Measurements from ENCODE around the gene LOXL3.

The LOXL3 gene

GRCh38 chr2:74553892-74554819 lies at the start of gene LOXL3, which contains the start of gene DOK1:
Gene LOXL3, minus strand, starts transcription at chr2:74553942. Its CDS starts 1,308 bp downstream, at chr2:74552634.
Gene DOK1, plus strand, starts transcription at chr2:74554720. Its CDS starts 35 bp downstream, at chr2:74554755.
- DNase-seq (ENCODE audit: low read depth in 2 of 2, low spot score in 1 of 2) = peak; percentile 56 to 58

- DNase-seq (ENCODE audit: low read depth in 2 of 2, low spot score in 1 of 2) = no peak
These were observed 49.0 kb upstream of the LOXL3 start for GRCh38 chr2:74602586-74603281.

- DNase-seq (ENCODE audit: low read depth in 2 of 2, low spot score in 1 of 2) = no peak
These were observed 45.9 kb upstream of the LOXL3 start for GRCh38 chr2:74599676-74600075.

- no peak for DNase-seq (ENCODE audit: low read depth in 2 of 2, low spot score in 1 of 2)
These were observed 43.7 kb upstream of the LOXL3 start for GRCh38 chr2:74597410-74597809.

GRCh38 chr2:74596584-74596983 lies 42.8 kb upstream of the LOXL3 start:
- no peak for DNase-seq (ENCODE audit: low read depth in 2 of 2, low spot score in 1 of 2)

GRCh38 chr2:74593826-74594772 lies 40.4 kb upstream of the LOXL3 start:
- DNase-seq (ENCODE audit: low read depth in 2 of 2, low spot score in 1 of 2) = no peak

- no peak for DNase-seq (ENCODE audit: low read depth in 2 of 2, low spot score in 1 of 2)
These were observed 34.9 kb upstream of the LOXL3 start for GRCh38 chr2:74588664-74589063.

GRCh38 chr2:74587664-74588277 lies 34.0 kb upstream of the LOXL3 start:
- DNase-seq (ENCODE audit: low read depth in 2 of 2, low spot score in 1 of 2) = peak; percentile 19 to 28

- DNase-seq (ENCODE audit: low read depth in 2 of 2, low spot score in 1 of 2) = no peak
These were observed 31.9 kb upstream of the LOXL3 start for GRCh38 chr2:74585406-74586185.

GRCh38 chr2:74584088-74584645 lies 30.4 kb upstream of the LOXL3 start:
- no peak for DNase-seq (ENCODE audit: low read depth in 2 of 2, low spot score in 1 of 2)

- no peak for DNase-seq (ENCODE audit: low read depth in 2 of 2, low spot score in 1 of 2)
These were observed 29.8 kb upstream of the LOXL3 start for GRCh38 chr2:74583504-74583903.

GRCh38 chr2:74582184-74582583 lies 28.4 kb upstream of the LOXL3 start:
- DNase-seq (ENCODE audit: low read depth in 2 of 2, low spot score in 1 of 2) = no peak

GRCh38 chr2:74581463-74581862 lies 27.7 kb upstream of the LOXL3 start:
- no peak for DNase-seq (ENCODE audit: low read depth in 2 of 2, low spot score in 1 of 2)

GRCh38 chr2:74578408-74578807 lies 24.7 kb upstream of the LOXL3 start:
- DNase-seq (ENCODE audit: low read depth in 2 of 2, low spot score in 1 of 2) = no peak

GRCh38 chr2:74577448-74577847 lies 23.7 kb upstream of the LOXL3 start:
- no peak for DNase-seq (ENCODE audit: low read depth in 2 of 2, low spot score in 1 of 2)

GRCh38 chr2:74576863-74577229 lies 23.1 kb upstream of the LOXL3 start:
- DNase-seq (ENCODE audit: low read depth in 2 of 2, low spot score in 1 of 2) = no peak

- no peak for DNase-seq (ENCODE audit: low read depth in 2 of 2, low spot score in 1 of 2)
These were observed 22.6 kb upstream of the LOXL3 start for GRCh38 chr2:74576211-74576862.

GRCh38 chr2:74575320-74575719 lies 21.6 kb upstream of the LOXL3 start:
- no peak for DNase-seq (ENCODE audit: low read depth in 2 of 2, low spot score in 1 of 2)

All from stimulated activated CD8-positive, alpha-beta memory T cell treated with anti-CD3 and anti-CD28 coated beads, Interleukin-4, amount 100 ng/mL, for 4 hours (primary cell).